Smooth muscle cell (in vitro differentiated cells): ENCODE measurements around the gene BLMH. TPM values are rescaled to one million over a fixed set of nuclear protein-coding genes. Genes with fewer than 3 reads are reported as not detected.

Experiments used
- DNase-seq: peaks from one replicate; lab custom pipeline; 2025; ENCODE audit not compliant: unreplicated experiment; lab: John Stamatoyannopoulos, UW
- H2AFZ ChIP-seq: fragments of 200-600 bp; sonication (generic); 2 replicates; pipeline ENCODE4 v1.6.0; 2016; ENCODE audit warnings: antibody characterized with exemption, low read depth, mild to moderate bottlenecking
- H3F3A ChIP-seq: fragments of 200-600 bp; sonication (generic); 2 replicates; pipeline ENCODE4 v1.6.0; 2017; ENCODE audit warnings: antibody characterized with exemption, low read depth
- H3K27ac ChIP-seq: fragments of 200-600 bp; sonication (generic); 2 replicates; pipeline ENCODE4 v1.5.1; 2016; ENCODE audit warnings: low read depth, mild to moderate bottlenecking
- H3K27me3 ChIP-seq: fragments of 200-600 bp; sonication (generic); 2 replicates; pipeline ENCODE4 v1.6.1; 2016; ENCODE audit warnings: low read depth, mild to moderate bottlenecking
- H3K36me3 ChIP-seq: fragments of 200-600 bp; sonication (generic); 2 replicates; pipeline ENCODE4 v1.5.1; 2016; ENCODE audit warnings: low read depth
- H3K4me1 ChIP-seq: fragments of 200-600 bp; sonication (generic); 2 replicates; pipeline ENCODE4 v1.5.1; 2016; ENCODE audit warnings: low read depth
- H3K4me2 ChIP-seq: fragments of 200-600 bp; sonication (generic); 2 replicates; pipeline ENCODE4 v1.6.0; 2016; ENCODE audit warnings: mild to moderate bottlenecking
- H3K4me3 ChIP-seq: fragments of 200-600 bp; sonication (generic); 2 replicates; pipeline ENCODE4 v1.5.1; 2016; ENCODE audit warnings: mild to moderate bottlenecking
- H3K79me2 ChIP-seq: fragments of 200-600 bp; sonication (generic); 2 replicates; pipeline ENCODE4 v1.6.0; 2016; ENCODE audit warnings: low read depth, mild to moderate bottlenecking
- H3K9ac ChIP-seq: fragments of 200-600 bp; sonication (generic); 2 replicates; pipeline ENCODE4 v1.6.0; 2016; ENCODE audit warnings: low read depth
- H3K9me3 ChIP-seq: fragments of 200-600 bp; sonication (generic); replicated peaks from 2 replicates; pipeline ENCODE4 v1.5.1; 2016; ENCODE audit warnings: low read depth
- H4K20me1 ChIP-seq: fragments of 200-600 bp; sonication (generic); 2 replicates; pipeline ENCODE4 v1.6.0; 2016; ENCODE audit warnings: low read depth
- CTCF ChIP-seq: fragments of 200-600 bp; sonication (generic); IDR thresholded peaks from 2 replicates; pipeline ENCODE4 v1.5.1; 2017; ENCODE audit warnings: borderline replicate concordance, mild to moderate bottlenecking, antibody characterized with exemption; ENCODE audit not compliant: insufficient read depth, poor library complexity, severe bottlenecking
- WGBS: methylation state at CpG from one replicate; pipeline ENCODE4 v1.1.7; 2016; ENCODE audit warnings: low lambda C conversion rate; 5-methylcytosine and 5-hydroxymethylcytosine counted together
- polyA plus RNA-seq: library from polyadenylated mRNA; unstranded; fragments of >200 nt; fragmentation: Nextera tagmentation; extraction: Ambion mirVana; gene quantifications from 2 replicates; pipeline ENCODE4 v1.2.1, GENCODE V29; 2016
- total RNA-seq: library from RNA; depleted of rRNA; stranded (reverse); fragments of >200 nt; gene quantifications from 2 replicates; pipeline ENCODE4 v1.2.3, GENCODE V29; 2014

BLMH gene
- total and polyA plus RNA-seq, 2 experiments from 2014 or later, result 13.2 to 20.5 TPM

- no peak within 1 kb of the TSS for H3K9ac ChIP-seq
- H4K20me1 ChIP-seq, result no peaks in the 10 kb centered on the region
- H2AFZ ChIP-seq, result no peak within 1 kb of the TSS
- H3K4me2 ChIP-seq, result no peak within 1 kb of the TSS
- no peaks in the 10 kb centered on the region for H3F3A ChIP-seq
- no peak for DNase-seq
- no peak for TF ChIP-seq CTCF
- H3K4me3 ChIP-seq, result no peak within 1 kb of the TSS
- no peaks in the 10 kb centered on the region for H3K36me3 ChIP-seq
- H3K27ac ChIP-seq, result no peak within 1 kb of the TSS
- H3K27me3 ChIP-seq, result no peaks in the 10 kb centered on the region
- no peaks in the 10 kb centered on the region for H3K4me1 ChIP-seq
- H3K9me3 ChIP-seq, result no peaks in the 10 kb centered on the region
- no peaks in the 10 kb centered on the region for H3K79me2 ChIP-seq
- WGBS, result 95% methylated on average over 9 of the region's 9 CpGs
Measured at GRCh38 chr17:30333503-30334360, 42.0 kb upstream of the BLMH start, which contains the start of gene TMIGD1. TSS of gene TMIGD1 (minus strand) at chr17:30334057. CDS start at chr17:30332133, 1,924 bp downstream.

DNA sequence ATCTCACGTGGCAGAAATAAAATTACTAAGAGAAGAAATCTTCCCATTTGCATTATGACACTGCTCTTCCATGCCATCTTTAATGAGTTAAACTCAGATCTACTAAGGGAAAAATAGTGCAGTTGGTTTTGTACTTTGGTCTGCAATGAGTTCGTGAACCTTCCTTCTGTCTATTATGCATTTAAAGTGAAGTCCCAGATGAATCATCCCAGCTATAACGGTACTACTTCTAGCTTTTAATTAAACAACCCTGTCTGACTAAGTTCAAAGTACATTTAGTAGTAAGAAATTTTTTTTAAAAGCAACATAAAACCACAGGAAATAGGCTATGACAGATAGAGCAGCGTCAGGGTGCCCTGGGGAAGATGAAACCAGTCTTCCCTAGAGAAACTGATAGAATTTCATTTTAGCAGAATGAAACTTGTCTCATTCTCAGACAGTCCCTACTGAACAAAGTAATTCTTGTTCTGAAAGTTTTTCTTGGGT lies 40.4 kb upstream of the BLMH start:
- no peaks in the 10 kb centered on the region for H3K4me1 ChIP-seq
- TF ChIP-seq CTCF, result no peak
- H2AFZ ChIP-seq, result peak overlapping the region; percentile 4
- no peak overlapping the region for H3K4me3 ChIP-seq
- 47% methylated on average over 4 of the region's 4 CpGs for WGBS
- no peaks in the 10 kb centered on the region for H3K79me2 ChIP-seq
- H3K27me3 ChIP-seq, result no peaks in the 10 kb centered on the region
- no peak overlapping the region for H3K9ac ChIP-seq
- DNase-seq, result no peak
- H3K36me3 ChIP-seq, result no peaks in the 10 kb centered on the region
- H3K9me3 ChIP-seq, result no peaks in the 10 kb centered on the region
- H4K20me1 ChIP-seq, result no peaks in the 10 kb centered on the region
- no peak overlapping the region for H3K27ac ChIP-seq
- H3F3A ChIP-seq, result no peaks in the 10 kb centered on the region
- H3K4me2 ChIP-seq, result peak overlapping the region; percentile 20

DNA sequence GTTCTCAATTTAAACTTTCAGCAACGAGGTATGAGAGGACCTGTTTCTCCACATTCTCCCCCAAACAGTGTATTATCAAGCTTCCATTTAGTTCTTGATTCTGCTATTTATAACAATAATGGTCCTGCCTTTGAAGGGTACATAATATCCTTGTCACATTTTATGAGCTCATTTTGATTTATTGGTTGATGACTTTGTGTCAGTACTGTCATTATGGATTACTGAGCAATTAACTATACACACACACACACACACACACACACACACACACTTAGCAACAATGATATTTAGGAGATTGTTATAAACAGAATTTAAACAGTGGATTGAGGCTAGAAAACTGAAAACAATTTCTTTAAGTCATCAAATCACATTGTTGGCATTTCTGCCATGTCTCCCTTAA lies 35.1 kb upstream of the BLMH start:
- Histone ChIP-seq H3K4me3 (no peak overlapping the region), H3K27me3 (peaks cover 15% of the 10 kb centered on the region), H4K20me1 (no peaks in the 10 kb centered on the region), H3K9ac (no peak overlapping the region), H3K27ac (no peak overlapping the region), H3F3A (no peaks in the 10 kb centered on the region), H3K4me2 (no peak overlapping the region), H3K9me3 (no peaks in the 10 kb centered on the region), H2AFZ (no peak overlapping the region), H3K4me1 (no peaks in the 10 kb centered on the region), H3K36me3 (no peaks in the 10 kb centered on the region), H3K79me2 (no peaks in the 10 kb centered on the region)
- WGBS, result 60% methylated on average over 1 of the region's 1 CpG
- TF ChIP-seq CTCF, result no peak
- DNase-seq, result no peak
